NK-92 (cell line): ENCODE measurements around the gene TRMO.

Experiments used
- DNase-seq: peaks from one replicate; lab custom pipeline; 2025; ENCODE audit not compliant: unreplicated experiment; lab: John Stamatoyannopoulos, UW

Gene TRMO

GRCh38 chr9:97940233-97940632, 17.9 kb upstream of the TRMO start:
- no peak for DNase-seq

GRCh38 chr9:97938081-97938644, 15.9 kb upstream of the TRMO start, which contains the start of gene HEMGN:
HEMGN (minus strand) TSS chr9:97938172; CDS start chr9:97938136, 36 bp downstream.
- no peak for DNase-seq

- no peak for DNase-seq
These were observed 14.7 kb upstream of the TRMO start for GRCh38 chr9:97936998-97937397.

GRCh38 chr9:97935276-97935675, 13.0 kb upstream of the TRMO start:
- no peak for DNase-seq

- DNase-seq, result no peak
These were observed 12.2 kb upstream of the TRMO start for GRCh38 chr9:97934321-97935115.

GRCh38 chr9:97933297-97933998, 11.1 kb upstream of the TRMO start:
- no peak for DNase-seq

- DNase-seq, result no peak
These were observed 8.7 kb upstream of the TRMO start for GRCh38 chr9:97930972-97931371.

- no peak for DNase-seq
These were observed 6.8 kb upstream of the TRMO start for GRCh38 chr9:97928986-97929604.

GRCh38 chr9:97925497-97926334, 3.4 kb upstream of the TRMO start:
- DNase-seq, result no peak

- DNase-seq, result no peak
These were observed 2.1 kb upstream of the TRMO start for GRCh38 chr9:97924386-97924785.

- DNase-seq, result no peak
These were observed 1.3 kb upstream of the TRMO start for GRCh38 chr9:97923529-97924108.

- no peak for DNase-seq
These were observed 3.0 kb downstream of the TRMO start for GRCh38 chr9:97919217-97919813.

- DNase-seq, result no peak
These were observed 3.7 kb downstream of the TRMO start for GRCh38 chr9:97918611-97919010.

GRCh38 chr9:97911970-97912369, 10.3 kb downstream of the TRMO start:
- no peak for DNase-seq

- no peak for DNase-seq
These were observed 10.8 kb downstream of the TRMO start for GRCh38 chr9:97911528-97911927.

- DNase-seq, result no peak
These were observed 11.9 kb downstream of the TRMO start for GRCh38 chr9:97910357-97910756.

GRCh38 chr9:97908705-97909104, 13.6 kb downstream of the TRMO start:
- DNase-seq, result no peak

GRCh38 chr9:97907632-97908031, 14.7 kb downstream of the TRMO start:
- DNase-seq, result no peak

GRCh38 chr9:97907046-97907445, 15.3 kb downstream of the TRMO start:
- DNase-seq, result no peak

- DNase-seq, result no peak
These were observed 16.0 kb downstream of the TRMO start for GRCh38 chr9:97906236-97906831.
